ENCODE results near the gene STAG1.

- TF ChIP-seq CTCF (conservative IDR thresholded peaks at IDR 0.05 in 1 of 2, IDR thresholded peaks at IDR 0.05 in 1 of 2; ENCODE audit: low read depth in 1 of 2, low read length in 2 of 2) (no peak), EZH2 (IDR thresholded peaks at IDR 0.05; ENCODE audit: low read length, missing control alignments) (no peak)
Measured at GRCh38 chr3:136427236-136427635, 324.9 kb downstream of the STAG1 start.

Measured in fibroblast of lung (primary cell).